SU-DHL-6 (cell line): ENCODE measurements around the gene FOLR3.

ENCODE experiments used
- EZH2phosphoT487 ChIP-seq: fragments of 200-600 bp; sonication (generic), shearing (Covaris generic); conservative IDR thresholded peaks from 2 replicates; pipeline ENCODE4 v1.6.1; 2018; ENCODE audit warnings: mild to moderate bottlenecking, antibody characterized with exemption, low read length, moderate library complexity, mixed read lengths
- TF ChIP-seq, protein P1 (sequence below): fragments of 200-600 bp; sonication (generic); IDR thresholded peaks from one replicate; pipeline ENCODE4 v1.5.1; 2017; ENCODE audit warnings: antibody characterized with exemption, mild to moderate bottlenecking, low read length, moderate library complexity; ENCODE audit not compliant: insufficient read depth, poor library complexity, severe bottlenecking

DNA sequence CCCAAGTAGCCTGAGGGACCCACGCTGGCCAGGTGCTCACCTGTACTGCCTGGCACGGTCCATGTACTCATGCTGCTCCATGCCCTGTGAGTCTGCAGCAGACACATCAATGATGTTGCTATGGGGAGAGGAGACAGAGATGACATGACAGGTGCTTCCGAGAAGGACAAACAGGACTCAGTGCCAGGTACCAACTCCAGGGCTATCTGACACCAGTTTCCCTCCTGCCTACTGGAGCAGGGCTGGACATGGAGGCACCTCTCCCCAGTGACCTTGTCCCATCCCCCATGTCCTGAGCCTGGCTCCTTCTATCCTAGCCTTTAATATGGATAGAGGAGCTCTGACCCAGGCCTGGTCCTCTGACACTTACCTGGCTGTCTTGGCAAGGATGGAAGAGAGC lies 36.8 kb upstream of the FOLR3 start:
- TF ChIP-seq, protein P1, sequence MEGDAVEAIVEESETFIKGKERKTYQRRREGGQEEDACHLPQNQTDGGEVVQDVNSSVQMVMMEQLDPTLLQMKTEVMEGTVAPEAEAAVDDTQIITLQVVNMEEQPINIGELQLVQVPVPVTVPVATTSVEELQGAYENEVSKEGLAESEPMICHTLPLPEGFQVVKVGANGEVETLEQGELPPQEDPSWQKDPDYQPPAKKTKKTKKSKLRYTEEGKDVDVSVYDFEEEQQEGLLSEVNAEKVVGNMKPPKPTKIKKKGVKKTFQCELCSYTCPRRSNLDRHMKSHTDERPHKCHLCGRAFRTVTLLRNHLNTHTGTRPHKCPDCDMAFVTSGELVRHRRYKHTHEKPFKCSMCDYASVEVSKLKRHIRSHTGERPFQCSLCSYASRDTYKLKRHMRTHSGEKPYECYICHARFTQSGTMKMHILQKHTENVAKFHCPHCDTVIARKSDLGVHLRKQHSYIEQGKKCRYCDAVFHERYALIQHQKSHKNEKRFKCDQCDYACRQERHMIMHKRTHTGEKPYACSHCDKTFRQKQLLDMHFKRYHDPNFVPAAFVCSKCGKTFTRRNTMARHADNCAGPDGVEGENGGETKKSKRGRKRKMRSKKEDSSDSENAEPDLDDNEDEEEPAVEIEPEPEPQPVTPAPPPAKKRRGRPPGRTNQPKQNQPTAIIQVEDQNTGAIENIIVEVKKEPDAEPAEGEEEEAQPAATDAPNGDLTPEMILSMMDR = no peak
- no peak for TF ChIP-seq EZH2phosphoT487
